ENCODE data around the gene TRIM71. TPM values are rescaled to one million over a fixed set of nuclear protein-coding genes. Genes with fewer than 3 reads are reported as not detected.
A peak's percentile ranks its signal among the peaks of the same experiment; 100 is the strongest.

TRIM71 gene
- total RNA-seq, 1 donor from 2014 or later = 74.0 TPM

DNA sequence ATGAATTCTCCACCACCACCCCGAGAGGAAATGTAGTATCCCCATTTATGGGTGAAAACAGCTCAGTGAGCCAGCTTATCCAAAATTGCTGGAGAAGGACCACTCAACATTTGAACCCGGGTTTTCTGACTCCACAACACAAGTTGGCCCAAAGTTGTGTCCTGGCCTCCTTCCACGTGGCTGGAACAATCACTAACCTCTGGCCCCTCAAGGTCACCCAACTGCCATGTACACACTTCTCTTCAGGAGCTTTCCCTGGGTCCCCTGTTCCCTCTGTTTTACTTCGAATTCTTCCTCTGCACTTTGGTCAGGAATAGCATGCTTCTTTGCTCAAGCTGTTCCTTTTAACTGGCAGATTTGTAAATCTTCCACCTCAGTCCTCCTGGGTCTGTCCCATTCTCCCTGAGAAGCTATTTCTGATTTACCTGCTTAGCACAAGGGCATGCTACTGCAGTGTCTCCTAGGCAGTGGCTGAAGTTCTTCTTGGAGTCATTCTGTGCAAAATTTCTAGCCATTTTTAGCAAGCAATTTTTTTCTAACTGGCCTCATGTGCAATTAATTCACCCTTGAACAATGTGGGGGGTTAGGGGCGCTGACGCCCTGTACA lies 39.2 kb downstream of the TRIM71 start:
- H3K27me3 Mint-ChIP-seq (ENCODE audit: unreplicated experiment) = peaks cover 4% of the 10 kb centered on the region
- H3K36me3 Mint-ChIP-seq (ENCODE audit: low read depth, unreplicated experiment) = peaks cover 7% of the 10 kb centered on the region
- H3K4me1 Mint-ChIP-seq (ENCODE audit: unreplicated experiment) = peaks cover 51% of the 10 kb centered on the region
- no peak for DNase-seq (ENCODE audit: low spot score)
- no peak overlapping the region for H3K4me3 Mint-ChIP-seq (ENCODE audit: unreplicated experiment)
- H3K9me3 Mint-ChIP-seq (ENCODE audit: unreplicated experiment) = no peaks in the 10 kb centered on the region
- no peak for TF ChIP-seq CTCF (IDR thresholded peaks at IDR 0.05; ENCODE audit: unreplicated experiment)
- H3K27ac Mint-ChIP-seq (ENCODE audit: unreplicated experiment) = no peak overlapping the region

GRCh38 chr3:32857921-32858320 lies 40.1 kb downstream of the TRIM71 start:
- TF ChIP-seq CTCF (IDR thresholded peaks at IDR 0.05; ENCODE audit: unreplicated experiment) = no peak
- no peak overlapping the region for H3K4me3 Mint-ChIP-seq (ENCODE audit: unreplicated experiment)
- peaks cover 7% of the 10 kb centered on the region for H3K36me3 Mint-ChIP-seq (ENCODE audit: low read depth, unreplicated experiment)
- H3K4me1 Mint-ChIP-seq (ENCODE audit: unreplicated experiment) = peaks cover 48% of the 10 kb centered on the region
- no peaks in the 10 kb centered on the region for H3K9me3 Mint-ChIP-seq (ENCODE audit: unreplicated experiment)
- DNase-seq (ENCODE audit: low spot score) = no peak
- H3K27ac Mint-ChIP-seq (ENCODE audit: unreplicated experiment) = peak overlapping the region; percentile 6
- peaks cover 4% of the 10 kb centered on the region for H3K27me3 Mint-ChIP-seq (ENCODE audit: unreplicated experiment)

DNA sequence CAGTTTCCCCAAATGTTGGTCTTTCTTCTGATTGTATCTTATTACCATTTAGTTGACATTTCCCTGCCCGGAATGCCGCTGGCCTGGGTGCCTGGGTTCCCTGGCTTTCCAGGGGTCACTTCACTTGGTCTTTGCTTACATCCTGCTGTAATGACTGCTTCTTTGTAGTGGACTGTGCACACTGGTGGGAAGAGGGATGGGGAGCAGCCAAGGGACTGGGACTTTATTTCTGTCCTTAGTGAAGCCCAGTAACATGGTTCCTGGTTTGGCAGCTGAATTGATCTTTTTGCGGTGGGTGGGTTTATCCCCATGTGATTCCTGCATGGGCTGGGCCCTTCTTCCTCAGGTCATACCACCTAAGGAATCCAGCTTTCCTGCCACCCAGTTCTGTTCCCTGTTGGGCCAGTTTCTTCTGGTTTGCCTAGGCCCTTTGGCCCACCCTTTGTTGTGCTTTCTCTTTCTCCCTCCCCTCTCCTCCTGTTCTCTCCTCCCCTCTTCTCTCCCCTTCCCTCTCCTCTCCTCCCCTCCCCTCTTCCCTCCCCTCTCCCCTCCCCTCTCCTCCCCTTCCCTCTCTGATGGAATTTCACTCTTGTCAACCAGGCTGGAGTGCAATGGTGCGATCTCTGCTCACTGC lies 41.9 kb downstream of the TRIM71 start:
- no peaks in the 10 kb centered on the region for H3K9me3 Mint-ChIP-seq (ENCODE audit: unreplicated experiment)
- peaks cover 45% of the 10 kb centered on the region for H3K4me1 Mint-ChIP-seq (ENCODE audit: unreplicated experiment)
- no peak for DNase-seq (ENCODE audit: low spot score)
- H3K36me3 Mint-ChIP-seq (ENCODE audit: low read depth, unreplicated experiment) = peaks cover 7% of the 10 kb centered on the region
- peaks cover 4% of the 10 kb centered on the region for H3K27me3 Mint-ChIP-seq (ENCODE audit: unreplicated experiment)
- H3K27ac Mint-ChIP-seq (ENCODE audit: unreplicated experiment) = no peak overlapping the region
- no peak for TF ChIP-seq CTCF (IDR thresholded peaks at IDR 0.05; ENCODE audit: unreplicated experiment)
- no peak overlapping the region for H3K4me3 Mint-ChIP-seq (ENCODE audit: unreplicated experiment)

GRCh38 chr3:32860499-32860898 lies 42.7 kb downstream of the TRIM71 start:
- Mint-ChIP-seq H3K9me3 (ENCODE audit: unreplicated experiment) (no peaks in the 10 kb centered on the region), H3K4me3 (ENCODE audit: unreplicated experiment) (no peak overlapping the region), H3K27me3 (ENCODE audit: unreplicated experiment) (peaks cover 4% of the 10 kb centered on the region), H3K4me1 (ENCODE audit: unreplicated experiment) (peaks cover 46% of the 10 kb centered on the region), H3K27ac (ENCODE audit: unreplicated experiment) (no peak overlapping the region), H3K36me3 (ENCODE audit: low read depth, unreplicated experiment) (peaks cover 5% of the 10 kb centered on the region)
- no peak for DNase-seq (ENCODE audit: low spot score)
- TF ChIP-seq CTCF (IDR thresholded peaks at IDR 0.05; ENCODE audit: unreplicated experiment) = no peak

GRCh38 chr3:32861681-32862080 lies 43.9 kb downstream of the TRIM71 start:
- Mint-ChIP-seq H3K4me1 (ENCODE audit: unreplicated experiment) (peaks cover 53% of the 10 kb centered on the region), H3K27me3 (ENCODE audit: unreplicated experiment) (peaks cover 4% of the 10 kb centered on the region), H3K9me3 (ENCODE audit: unreplicated experiment) (no peaks in the 10 kb centered on the region), H3K27ac (ENCODE audit: unreplicated experiment) (no peak overlapping the region), H3K4me3 (ENCODE audit: unreplicated experiment) (no peak overlapping the region), H3K36me3 (ENCODE audit: low read depth, unreplicated experiment) (peaks cover 3% of the 10 kb centered on the region)
- TF ChIP-seq CTCF (IDR thresholded peaks at IDR 0.05; ENCODE audit: unreplicated experiment) = no peak
- no peak for DNase-seq (ENCODE audit: low spot score)
